Measurements from ENCODE around the gene TIGD3.

The TIGD3 gene

GRCh38 chr11:65404638-65405339 is 50.2 kb downstream of the TIGD3 start:
- ChIA-PET CTCF (interaction anchor here (0.6 to 1.7 kb wide), 2 partner anchors 10 to 11 kb away, joined by 3 to 5 read pairs; no protein-coding TSS in a partner anchor), POLR2A (interaction anchor here (2.2 kb wide), 1 partner anchor 18 kb away, joined by 7 read pairs; the partner anchor contains the start of gene NEAT1)
- no peak for DNase-seq (ENCODE audit: extremely low spot score)
- no peak for TF ChIP-seq FOXK2 (IDR thresholded peaks at IDR 0.05)
- TF ChIP-seq FOXA1 (IDR thresholded peaks at IDR 0.05): no peak
- no peak for TF ChIP-seq LEF1 (IDR thresholded peaks at IDR 0.05; ENCODE audit: borderline replicate concordance)
- TF ChIP-seq PKNOX1 (IDR thresholded peaks at IDR 0.05): no peak
